BLaER1 treated with 17β-estradiol and CSF1 and Interleukin-3, amounts not matched to agents 10 nM and 100 nM (cell line): ENCODE data around the gene MRAS.

Experiments
- H3K27ac ChIP-seq, 11 experiments: shearing (Covaris generic); formaldehyde crosslinking; 2 replicates each; pipeline ENCODE4 v1.8.1; 2022
- H3K27me3 ChIP-seq, 11 experiments: shearing (Covaris generic); formaldehyde crosslinking; 2 replicates each; pipeline ENCODE4 v1.8.1; 2022
- H3K36me3 ChIP-seq, 11 experiments: shearing (Covaris generic); formaldehyde crosslinking; 2 replicates each; pipeline ENCODE4 v1.8.1; 2022
- H3K4me1 ChIP-seq, 10 experiments: shearing (Covaris generic); formaldehyde crosslinking; 2 replicates each; pipeline ENCODE4 v1.8.1; 2022
- H3K4me2 ChIP-seq, 11 experiments: shearing (Covaris generic); formaldehyde crosslinking; 2 replicates each; pipeline ENCODE4 v1.8.1; 2022
- H3K4me3 ChIP-seq, 10 experiments: shearing (Covaris generic); formaldehyde crosslinking; 2 replicates each; pipeline ENCODE4 v1.8.1; 2022
- H3K9ac ChIP-seq, 11 experiments: shearing (Covaris generic); formaldehyde crosslinking; 2 replicates each; pipeline ENCODE4 v1.8.1; 2022
- H3K9me3 ChIP-seq, 11 experiments: shearing (Covaris generic); formaldehyde crosslinking; replicated peaks in 1 of 11; 2 replicates each; pipeline ENCODE4 v1.8.1; 2022
- H4K20me1 ChIP-seq, 11 experiments: shearing (Covaris generic); formaldehyde crosslinking; 2 replicates each; pipeline ENCODE4 v1.8.1; 2022
- Cebpa-rat ChIP-seq, 11 experiments: shearing (Covaris generic); IDR thresholded peaks; 2 replicates each; pipeline ENCODE4 v1.8.1; 2022

MRAS gene

GRCh38 chr3:138381950-138382715 lies 33.8 kb downstream of the MRAS start:
- H3K27me3 ChIP-seq = no peaks in the 10 kb centered on the region
- peaks cover 0 to 63% (median 2%) of the 10 kb centered on the region in 10 experiments; a peak in 7 of 20 replicates for H3K4me1 ChIP-seq
- peak in 3 of 11 experiments; percentile 41 to 83 (median 82); a peak in 5 of 22 replicates for TF ChIP-seq Cebpa-rat (IDR thresholded peaks at IDR 0.05)
- no peak overlapping the region for H3K4me3 ChIP-seq
- no peaks in the 10 kb centered on the region for H3K9me3 ChIP-seq
- peak overlapping the region in 4 of 11 experiments; percentile 35 to 89 (median 74); a peak in 7 of 22 replicates for H3K4me2 ChIP-seq
- peak overlapping the region in 3 of 11 experiments; percentile 40 to 66 (median 56); a peak in 5 of 22 replicates for H3K9ac ChIP-seq
- H4K20me1 ChIP-seq = no peaks in the 10 kb centered on the region
- H3K27ac ChIP-seq = peak overlapping the region in 4 of 11 experiments; percentile 16 to 53 (median 46); a peak in 6 of 22 replicates
- no peaks in the 10 kb centered on the region for H3K36me3 ChIP-seq

GRCh38 chr3:138383715-138384465 lies 35.5 kb downstream of the MRAS start:
- no peak for TF ChIP-seq Cebpa-rat (IDR thresholded peaks at IDR 0.05)
- Histone ChIP-seq H3K9ac (no peak overlapping the region), H3K4me1 (peaks cover 0 to 48% (median 2%) of the 10 kb centered on the region in 10 experiments; a peak in 7 of 20 replicates), H3K4me3 (no peak overlapping the region), H4K20me1 (no peaks in the 10 kb centered on the region), H3K27me3 (no peaks in the 10 kb centered on the region), H3K9me3 (no peaks in the 10 kb centered on the region), H3K27ac (0 out of 22 replicates have a peak overlapping the region, but pooled peaks of 1 of the 11 experiments have one; percentile 22), H3K36me3 (no peaks in the 10 kb centered on the region), H3K4me2 (peak overlapping the region in 2 of 11 experiments; percentile 79 to 89; a peak in 4 of 22 replicates)

- H4K20me1 ChIP-seq = no peaks in the 10 kb centered on the region
- no peak for TF ChIP-seq Cebpa-rat (IDR thresholded peaks at IDR 0.05)
- no peak overlapping the region for H3K27ac ChIP-seq
- H3K4me1 ChIP-seq = peaks cover 0 to 48% (median 2%) of the 10 kb centered on the region in 10 experiments; a peak in 7 of 20 replicates
- H3K36me3 ChIP-seq = no peaks in the 10 kb centered on the region
- H3K27me3 ChIP-seq = no peaks in the 10 kb centered on the region
- H3K4me2 ChIP-seq = peak overlapping the region in 3 of 11 experiments; percentile 25 to 89 (median 79); a peak in 6 of 22 replicates
- no peak overlapping the region for H3K9ac ChIP-seq
- H3K4me3 ChIP-seq = no peak overlapping the region
- no peaks in the 10 kb centered on the region for H3K9me3 ChIP-seq
Measured at GRCh38 chr3:138384531-138384930, 36.2 kb downstream of the MRAS start.

GRCh38 chr3:138384976-138385375 lies 36.6 kb downstream of the MRAS start:
- Histone ChIP-seq H3K27ac (no peak overlapping the region), H4K20me1 (no peaks in the 10 kb centered on the region), H3K9me3 (no peaks in the 10 kb centered on the region), H3K4me1 (peaks cover 0 to 48% (median 2%) of the 10 kb centered on the region in 10 experiments; a peak in 7 of 20 replicates), H3K4me2 (peak overlapping the region in 3 of 11 experiments; percentile 25 to 89 (median 79); a peak in 6 of 22 replicates), H3K36me3 (no peaks in the 10 kb centered on the region), H3K9ac (no peak overlapping the region), H3K27me3 (no peaks in the 10 kb centered on the region), H3K4me3 (no peak overlapping the region)
- no peak for TF ChIP-seq Cebpa-rat (IDR thresholded peaks at IDR 0.05)

GRCh38 chr3:138389144-138389601 lies 40.8 kb downstream of the MRAS start:
- Histone ChIP-seq H3K36me3 (no peaks in the 10 kb centered on the region), H3K27me3 (no peaks in the 10 kb centered on the region), H3K4me3 (no peak overlapping the region), H3K9me3 (no peaks in the 10 kb centered on the region), H4K20me1 (no peaks in the 10 kb centered on the region), H3K4me1 (peaks cover 0 to 31% (median 5%) of the 10 kb centered on the region in 10 experiments; a peak in 11 of 20 replicates), H3K4me2 (no peak overlapping the region), H3K27ac (no peak overlapping the region), H3K9ac (no peak overlapping the region)
- no peak for TF ChIP-seq Cebpa-rat (IDR thresholded peaks at IDR 0.05)

- Histone ChIP-seq H3K36me3 (no peaks in the 10 kb centered on the region), H3K4me3 (no peak overlapping the region), H3K4me1 (peaks cover 0 to 25% (median 5%) of the 10 kb centered on the region in 10 experiments; a peak in 10 of 20 replicates), H3K27me3 (no peaks in the 10 kb centered on the region), H3K27ac (no peak overlapping the region), H3K9ac (no peak overlapping the region), H3K9me3 (no peaks in the 10 kb centered on the region), H3K4me2 (no peak overlapping the region), H4K20me1 (no peaks in the 10 kb centered on the region)
- no peak for TF ChIP-seq Cebpa-rat (IDR thresholded peaks at IDR 0.05)
Measured at GRCh38 chr3:138389841-138390581, 41.6 kb downstream of the MRAS start.

GRCh38 chr3:138390582-138390932 lies 42.2 kb downstream of the MRAS start:
- H3K4me3 ChIP-seq = no peak overlapping the region
- no peaks in the 10 kb centered on the region for H3K9me3 ChIP-seq
- no peak for TF ChIP-seq Cebpa-rat (IDR thresholded peaks at IDR 0.05)
- H3K9ac ChIP-seq = no peak overlapping the region
- H3K27me3 ChIP-seq = no peaks in the 10 kb centered on the region
- H4K20me1 ChIP-seq = no peaks in the 10 kb centered on the region
- H3K36me3 ChIP-seq = no peaks in the 10 kb centered on the region
- H3K27ac ChIP-seq = no peak overlapping the region
- H3K4me1 ChIP-seq = peaks cover 0 to 22% (median 5%) of the 10 kb centered on the region in 10 experiments; a peak in 11 of 20 replicates
- H3K4me2 ChIP-seq = no peak overlapping the region

GRCh38 chr3:138394156-138394555 lies 45.8 kb downstream of the MRAS start:
- Histone ChIP-seq H3K9me3 (no peaks in the 10 kb centered on the region), H3K9ac (no peak overlapping the region), H3K36me3 (peaks cover 0 to 13% (median 0%) of the 10 kb centered on the region in 11 experiments; a peak in 4 of 22 replicates), H4K20me1 (no peaks in the 10 kb centered on the region), H3K4me3 (no peak overlapping the region), H3K4me1 (peaks cover 14 to 38% (median 23%) of the 10 kb centered on the region in 10 experiments), H3K27me3 (no peaks in the 10 kb centered on the region), H3K27ac (no peak overlapping the region), H3K4me2 (peak overlapping the region in 1 of 11 experiments; percentile 23; a peak in 1 of 22 replicates)
- TF ChIP-seq Cebpa-rat (IDR thresholded peaks at IDR 0.05) = no peak
